Uterus (tissue), 4 donors: ENCODE data around the gene VPS9D1. TPM values are rescaled to one million over a fixed set of nuclear protein-coding genes. Genes with fewer than 3 reads are reported as not detected.

Experiments used
- DNase-seq, 2 donors: peaks; one replicate each; pipeline ENCODE4 v3.0.0-alpha.2; 2019 to 2020
- H3K27ac ChIP-seq, 2 donors: fragments of 200-600 bp; sonication (generic); 1 replicate in 1 of 2; 2 replicates in 1 of 2; pipeline ENCODE4 v1.5.1; 2016 to 2018
- H3K27me3 ChIP-seq, 2 donors: fragments of 200-600 bp; sonication (generic); one replicate each; pipeline ENCODE4 v1.5.1; 2018 to 2019; ENCODE audit warnings: control low read depth in 1 of 2
- H3K36me3 ChIP-seq, 2 donors: fragments of 200-600 bp; sonication (generic); one replicate each; pipeline ENCODE4 v1.5.1; 2019; ENCODE audit warnings: control low read depth in 1 of 2
- H3K4me1 ChIP-seq, 2 donors: fragments of 200-600 bp; sonication (generic); one replicate each; pipeline ENCODE4 v1.5.1; 2018 to 2019; ENCODE audit warnings: control low read depth in 1 of 2
- H3K4me3 ChIP-seq, 2 donors: fragments of 200-600 bp; sonication (generic); 1 replicate in 1 of 2; 2 replicates in 1 of 2; pipeline ENCODE4 v1.5.1; 2018 to 2019; ENCODE audit warnings: mild to moderate bottlenecking in 1 of 2
- H3K9me3 ChIP-seq, 2 donors: fragments of 200-600 bp; sonication (generic); one replicate each; pipeline ENCODE4 v1.5.1; 2019; ENCODE audit warnings: control low read depth in 1 of 2
- POLR2A ChIP-seq, 2 donors: fragments of 450-650 bp; IDR thresholded peaks; one replicate each; pipeline ENCODE4 v1.6.1; 2016; ENCODE audit warnings: antibody characterized with exemption in 2 of 2, mild to moderate bottlenecking in 1 of 2, moderate library complexity in 1 of 2
- intact Hi-C: fragments of 100-400 bp; cut with DNase I; formaldehyde crosslinking; loops from one replicate; pipeline ENCODE4 v1.15.1; 2023; ENCODE audit warnings: low total_unique reads
- total RNA-seq, 4 donors: library from RNA; depleted of rRNA in 3 of 4; stranded (reverse); fragments of >200 nt in 3 of 4; gene quantifications; one replicate each; pipeline versions ENCODE4 v1.1.0 to v1.2.4, GENCODE V29; 2014 to 2023
- TF ChIP-seq, protein P1 (sequence below), 4 experiments: fragments of 200-600 bp in 2 of 4; fragments of 450-650 bp in 2 of 4; sonication (generic) in 2 of 4; IDR thresholded peaks; one replicate each; pipeline ENCODE4 v1.5.1; 2016 to 2019; ENCODE audit warnings: antibody characterized with exemption in 4 of 4, mild to moderate bottlenecking in 2 of 4, moderate library complexity in 1 of 4
- donor health status: DM: yes; HTN: yes; CAD: no.

Gene VPS9D1
- total RNA-seq, 4 donors from 2014 or later, result 0.26 to 20.6 (median 8.7) TPM

DNA sequence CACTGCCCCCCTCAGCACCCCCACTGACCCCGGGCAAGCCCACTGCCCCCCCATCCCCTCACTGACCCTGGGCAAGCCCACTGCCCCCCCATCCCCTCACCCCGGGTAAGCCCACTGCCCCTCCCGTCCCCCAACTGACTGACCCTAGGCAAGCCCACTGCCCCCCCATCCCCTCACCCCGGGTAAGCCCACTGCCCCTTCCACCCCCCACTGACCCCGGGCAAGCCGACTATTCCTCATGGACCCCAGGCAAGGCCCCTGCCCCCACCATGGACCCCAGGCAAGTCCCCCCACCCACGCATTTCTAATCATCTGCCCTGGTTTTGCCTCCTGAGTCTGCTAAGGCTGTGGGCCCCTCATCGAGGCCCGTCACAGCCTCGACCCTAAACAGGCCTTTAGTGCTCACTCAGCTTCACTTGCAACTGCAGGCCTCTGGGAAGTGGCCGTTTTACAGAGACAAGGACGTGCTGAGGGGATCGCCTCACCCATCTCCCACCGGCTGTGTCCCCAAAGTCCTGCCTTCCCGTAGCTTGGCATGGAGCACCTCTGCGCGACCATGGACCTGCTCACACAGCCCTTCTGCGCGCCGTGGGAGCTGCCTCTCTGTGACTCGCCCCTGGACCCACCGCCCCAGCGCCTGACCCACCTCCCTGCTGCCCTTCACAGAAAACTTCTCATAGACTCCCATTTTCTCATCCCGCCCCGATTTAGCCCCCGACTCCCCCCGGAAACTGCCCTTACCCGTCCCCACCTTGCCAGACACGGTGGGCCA lies 3.6 kb downstream of the VPS9D1 start:
- Histone ChIP-seq H3K4me3 (no peak overlapping the region), H3K4me1 (peaks cover 0 to under 1% of the 10 kb centered on the region in 2 donors), H3K27me3 (no peaks in the 10 kb centered on the region), H3K27ac (no peak overlapping the region), H3K36me3 (no peaks in the 10 kb centered on the region), H3K9me3 (no peaks in the 10 kb centered on the region)
- TF ChIP-seq, protein P1, sequence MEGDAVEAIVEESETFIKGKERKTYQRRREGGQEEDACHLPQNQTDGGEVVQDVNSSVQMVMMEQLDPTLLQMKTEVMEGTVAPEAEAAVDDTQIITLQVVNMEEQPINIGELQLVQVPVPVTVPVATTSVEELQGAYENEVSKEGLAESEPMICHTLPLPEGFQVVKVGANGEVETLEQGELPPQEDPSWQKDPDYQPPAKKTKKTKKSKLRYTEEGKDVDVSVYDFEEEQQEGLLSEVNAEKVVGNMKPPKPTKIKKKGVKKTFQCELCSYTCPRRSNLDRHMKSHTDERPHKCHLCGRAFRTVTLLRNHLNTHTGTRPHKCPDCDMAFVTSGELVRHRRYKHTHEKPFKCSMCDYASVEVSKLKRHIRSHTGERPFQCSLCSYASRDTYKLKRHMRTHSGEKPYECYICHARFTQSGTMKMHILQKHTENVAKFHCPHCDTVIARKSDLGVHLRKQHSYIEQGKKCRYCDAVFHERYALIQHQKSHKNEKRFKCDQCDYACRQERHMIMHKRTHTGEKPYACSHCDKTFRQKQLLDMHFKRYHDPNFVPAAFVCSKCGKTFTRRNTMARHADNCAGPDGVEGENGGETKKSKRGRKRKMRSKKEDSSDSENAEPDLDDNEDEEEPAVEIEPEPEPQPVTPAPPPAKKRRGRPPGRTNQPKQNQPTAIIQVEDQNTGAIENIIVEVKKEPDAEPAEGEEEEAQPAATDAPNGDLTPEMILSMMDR (IDR thresholded peaks at IDR 0.05), result no peak
- no peak for TF ChIP-seq POLR2A (IDR thresholded peaks at IDR 0.05)
- intact Hi-C loops, result no loop called here
- DNase-seq, result no peak

GRCh38 chr16:89716493-89716892 lies 4.2 kb downstream of the VPS9D1 start:
- Histone ChIP-seq H3K27me3 (no peaks in the 10 kb centered on the region), H3K4me3 (no peak overlapping the region), H3K27ac (no peak overlapping the region), H3K36me3 (no peaks in the 10 kb centered on the region), H3K4me1 (no peaks in the 10 kb centered on the region), H3K9me3 (no peaks in the 10 kb centered on the region)
- intact Hi-C loops, result no loop called here
- TF ChIP-seq, protein P1 (IDR thresholded peaks at IDR 0.05), result no peak
- TF ChIP-seq POLR2A (IDR thresholded peaks at IDR 0.05), result no peak
- no peak for DNase-seq

DNA sequence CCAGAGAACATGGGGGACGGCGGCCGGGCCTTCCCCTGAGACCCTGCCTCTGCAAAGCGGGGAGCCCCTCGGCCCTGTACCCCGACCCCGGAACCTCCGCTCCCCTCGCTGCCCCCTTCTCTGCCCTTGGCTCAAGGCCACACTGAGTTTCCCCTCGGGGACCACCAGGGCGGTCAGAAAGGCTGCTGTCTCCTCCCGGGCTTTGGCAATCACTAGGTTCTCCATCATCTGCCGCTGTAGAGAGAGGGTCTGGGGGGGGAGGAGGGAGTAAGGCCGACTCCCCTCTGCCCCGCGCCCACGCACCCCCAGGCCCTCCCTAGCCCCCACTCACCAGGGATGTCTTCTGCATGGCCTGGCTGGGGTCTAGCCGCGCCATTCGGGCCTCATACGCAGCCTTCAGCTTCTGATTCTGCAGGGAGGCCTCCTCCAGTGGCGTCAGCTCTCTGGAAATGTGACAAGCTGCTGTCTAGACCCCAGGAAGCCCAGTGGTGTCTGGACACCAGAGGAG lies 8.4 kb downstream of the VPS9D1 start:
- no peaks in the 10 kb centered on the region for H3K4me1 ChIP-seq
- no peak overlapping the region for H3K27ac ChIP-seq
- H3K9me3 ChIP-seq, result no peaks in the 10 kb centered on the region
- intact Hi-C loops, result no loop called here
- TF ChIP-seq, protein P1 (IDR thresholded peaks at IDR 0.05), result no peak
- no peak for TF ChIP-seq POLR2A (IDR thresholded peaks at IDR 0.05)
- no peak overlapping the region for H3K4me3 ChIP-seq
- no peaks in the 10 kb centered on the region for H3K27me3 ChIP-seq
- no peak for DNase-seq
- no peaks in the 10 kb centered on the region for H3K36me3 ChIP-seq

- no peak for DNase-seq
- Histone ChIP-seq H3K27me3 (no peaks in the 10 kb centered on the region), H3K4me3 (peak overlapping the region in 1 of 2 donors; percentile 10), H3K9me3 (no peaks in the 10 kb centered on the region), H3K36me3 (no peaks in the 10 kb centered on the region), H3K4me1 (no peaks in the 10 kb centered on the region), H3K27ac (no peak overlapping the region)
- intact Hi-C loops, result no loop called here
- no peak for TF ChIP-seq POLR2A (IDR thresholded peaks at IDR 0.05)
- TF ChIP-seq, protein P1 (IDR thresholded peaks at IDR 0.05), result no peak
Measured at GRCh38 chr16:89711601-89712273, 9.0 kb downstream of the VPS9D1 start.
